PFSK-1 (cell line): ENCODE data around the gene WDR7.

Experiments used
- FOXP2 ChIP-seq: optimal IDR thresholded peaks from 2 replicates; pipeline ENCODE3; 2011; ENCODE audit warnings: borderline replicate concordance, control low read depth, inconsistent platforms; ENCODE audit not compliant: insufficient read depth; ENCODE audit errors: extremely low read length, extremely low read depth
- POLR2AphosphoS5 ChIP-seq: IDR thresholded peaks from 2 replicates; pipeline ENCODE4 v1.6.1; 2012; ENCODE audit warnings: low read depth, mild to moderate bottlenecking, control low read depth, low read length, moderate library complexity
- REST ChIP-seq, 2 experiments: IDR thresholded peaks; 2 replicates each; pipeline versions ENCODE4 v1.6.1 to v1.8.0; 2011 to 2012; ENCODE audit warnings: low read depth in 2 of 2, low read length in 2 of 2, control low read depth in 1 of 2, inconsistent platforms in 1 of 2, mild to moderate bottlenecking in 1 of 2, moderate library complexity in 1 of 2; ENCODE audit not compliant: insufficient read depth in 1 of 2
- SIN3A ChIP-seq: IDR thresholded peaks from 2 replicates; pipeline ENCODE4 v1.6.1; 2012; ENCODE audit warnings: mild to moderate bottlenecking, low read length, moderate library complexity, borderline replicate concordance; ENCODE audit not compliant: insufficient read depth
- TAF1 ChIP-seq: IDR thresholded peaks from 2 replicates; pipeline ENCODE4 v1.6.1; 2012; ENCODE audit warnings: low read length, control low read depth, borderline replicate concordance; ENCODE audit not compliant: insufficient read depth

- no peak for TF ChIP-seq POLR2AphosphoS5
- TF ChIP-seq REST (IDR thresholded peaks at IDR 0.05; ENCODE audit: insufficient read depth in 1 of 2, low read depth in 2 of 2, low read length in 2 of 2) = no peak
- TF ChIP-seq TAF1 = no peak
- no peak for TF ChIP-seq SIN3A
- TF ChIP-seq FOXP2 = no peak
These were observed 358.7 kb downstream of the WDR7 start for GRCh38 chr18:57009844-57010243.
